Neural cell (in vitro differentiated cells): ENCODE data around the gene CLASP1. TPM values are rescaled to one million over a fixed set of nuclear protein-coding genes. Genes with fewer than 3 reads are reported as not detected.

Source experiments
- H2AFZ ChIP-seq: fragments of 200-600, 300-800 bp; sonication (generic), shearing (Covaris generic); 2 replicates; pipeline ENCODE4 v1.6.0; 2014; ENCODE audit warnings: low read depth, mild to moderate bottlenecking, antibody characterized with exemption, low read length, moderate library complexity
- H3F3A ChIP-seq: fragments of 200-600 bp; shearing (Covaris generic); 2 replicates; pipeline ENCODE4 v1.6.1; 2016; ENCODE audit warnings: mild to moderate bottlenecking, moderate library complexity, mixed read lengths, antibody characterized with exemption, low read length; ENCODE audit not compliant: insufficient read depth, poor library complexity, severe bottlenecking
- H3K27ac ChIP-seq: fragments of 200-600, 300-800 bp; sonication (generic), shearing (Covaris generic); 2 replicates; pipeline ENCODE4 v1.5.1; 2014; ENCODE audit warnings: mild to moderate bottlenecking, low read length, moderate library complexity
- H3K27me3 ChIP-seq: fragments of 300-800, 200-600 bp; sonication (generic), shearing (Covaris generic); 2 replicates; pipeline ENCODE4 v1.6.0; 2014; ENCODE audit warnings: mild to moderate bottlenecking, low read depth, low read length, moderate library complexity; ENCODE audit not compliant: insufficient read depth
- H3K36me3 ChIP-seq: fragments of 300-800, 200-600 bp; sonication (generic), shearing (Covaris generic); 2 replicates; pipeline ENCODE4 v1.5.1; 2014; ENCODE audit warnings: mild to moderate bottlenecking, antibody characterized with exemption, low read length, moderate library complexity; ENCODE audit not compliant: insufficient read depth
- H3K4me2 ChIP-seq: fragments of 300-800, 200-600 bp; sonication (generic), shearing (Covaris generic); 2 replicates; pipeline ENCODE4 v1.6.0; 2014; ENCODE audit warnings: mild to moderate bottlenecking, low read length
- H3K4me3 ChIP-seq: fragments of 300-800, 200-600 bp; sonication (generic), shearing (Covaris generic); 2 replicates; pipeline ENCODE4 v1.5.1; 2014; ENCODE audit warnings: mild to moderate bottlenecking, low read length, moderate library complexity
- H3K79me2 ChIP-seq: fragments of 200-600 bp; shearing (Covaris generic); replicated peaks from 2 replicates; pipeline ENCODE4 v1.6.0; 2014; ENCODE audit warnings: mild to moderate bottlenecking, low read length, moderate library complexity; ENCODE audit not compliant: insufficient read depth
- H3K9ac ChIP-seq: fragments of 300-800, 200-600 bp; sonication (generic), shearing (Covaris generic); 2 replicates; pipeline ENCODE4 v1.6.1; 2016; ENCODE audit warnings: mild to moderate bottlenecking, low read length, mixed read lengths
- H3K9me2 ChIP-seq: fragments of 200-600 bp; shearing (Covaris generic); 2 replicates; pipeline ENCODE4 v1.6.1; 2016; ENCODE audit warnings: mild to moderate bottlenecking, low read length, mixed read lengths; ENCODE audit not compliant: insufficient read depth
- H3K9me3 ChIP-seq: fragments of 200-600, 300-800 bp; sonication (generic), shearing (Covaris generic); 2 replicates; pipeline ENCODE4 v1.6.1; 2016; ENCODE audit warnings: mild to moderate bottlenecking, mixed run types, low read length, moderate library complexity, mixed read lengths
- H4K20me1 ChIP-seq: fragments of 200-600 bp; shearing (Covaris generic); 2 replicates; pipeline ENCODE4 v1.6.1; 2016; ENCODE audit warnings: mild to moderate bottlenecking, mixed run types; ENCODE audit not compliant: insufficient read depth
- EP300 ChIP-seq: fragments of 450-650 bp; conservative IDR thresholded peaks from 2 replicates; pipeline ENCODE4 v1.6.1; 2014; ENCODE audit warnings: antibody characterized with exemption, mild to moderate bottlenecking, moderate library complexity; ENCODE audit not compliant: poor library complexity, severe bottlenecking
- EZH2 ChIP-seq: fragments of 200-600, 300-800 bp; shearing (Covaris generic), sonication (generic); IDR thresholded peaks from 2 replicates; pipeline ENCODE4 v1.6.1; 2014; ENCODE audit warnings: antibody characterized with exemption, low read length, borderline replicate concordance, mild to moderate bottlenecking; ENCODE audit not compliant: insufficient read depth, poor library complexity, severe bottlenecking
- MXI1 ChIP-seq: fragments of 450-650 bp; conservative IDR thresholded peaks from 2 replicates; pipeline ENCODE4 v1.6.1; 2014; ENCODE audit warnings: antibody characterized with exemption, mild to moderate bottlenecking; ENCODE audit not compliant: poor library complexity, severe bottlenecking
- POLR2AphosphoS5 ChIP-seq: IDR thresholded peaks from 2 replicates; pipeline ENCODE4 v1.6.1; 2012
- RAD21 ChIP-seq: fragments of 450-650 bp; conservative IDR thresholded peaks from 2 replicates; pipeline ENCODE4 v1.6.1; 2014; ENCODE audit warnings: antibody characterized with exemption, mild to moderate bottlenecking, moderate library complexity
- SMC3 ChIP-seq: fragments of 450-650 bp; conservative IDR thresholded peaks from 2 replicates; pipeline ENCODE4 v1.6.1; 2014; ENCODE audit warnings: antibody characterized with exemption, mild to moderate bottlenecking, moderate library complexity; ENCODE audit not compliant: poor library complexity
- TAF1 ChIP-seq: IDR thresholded peaks from 2 replicates; pipeline ENCODE4 v1.6.1; 2012; ENCODE audit warnings: low read depth
- polyA plus RNA-seq: library from polyadenylated mRNA; depleted of rRNA; stranded (reverse); fragments of >200 nt; gene quantifications from 2 replicates; pipeline ENCODE4 v1.2.3, GENCODE V29; 2014
- TF ChIP-seq, protein P1 (sequence below): IDR thresholded peaks from 2 replicates; pipeline ENCODE4 v1.6.1; 2012; ENCODE audit warnings: borderline replicate concordance
- TF ChIP-seq, protein P2 (sequence below): fragments of 450-650 bp; IDR thresholded peaks from 2 replicates; pipeline ENCODE4 v1.5.1; 2014; ENCODE audit warnings: antibody characterized with exemption, mild to moderate bottlenecking, moderate library complexity; ENCODE audit not compliant: poor library complexity, severe bottlenecking

CLASP1 gene
- polyA plus RNA-seq, 1 donor from 2014 or later, result 41.3 TPM

DNA sequence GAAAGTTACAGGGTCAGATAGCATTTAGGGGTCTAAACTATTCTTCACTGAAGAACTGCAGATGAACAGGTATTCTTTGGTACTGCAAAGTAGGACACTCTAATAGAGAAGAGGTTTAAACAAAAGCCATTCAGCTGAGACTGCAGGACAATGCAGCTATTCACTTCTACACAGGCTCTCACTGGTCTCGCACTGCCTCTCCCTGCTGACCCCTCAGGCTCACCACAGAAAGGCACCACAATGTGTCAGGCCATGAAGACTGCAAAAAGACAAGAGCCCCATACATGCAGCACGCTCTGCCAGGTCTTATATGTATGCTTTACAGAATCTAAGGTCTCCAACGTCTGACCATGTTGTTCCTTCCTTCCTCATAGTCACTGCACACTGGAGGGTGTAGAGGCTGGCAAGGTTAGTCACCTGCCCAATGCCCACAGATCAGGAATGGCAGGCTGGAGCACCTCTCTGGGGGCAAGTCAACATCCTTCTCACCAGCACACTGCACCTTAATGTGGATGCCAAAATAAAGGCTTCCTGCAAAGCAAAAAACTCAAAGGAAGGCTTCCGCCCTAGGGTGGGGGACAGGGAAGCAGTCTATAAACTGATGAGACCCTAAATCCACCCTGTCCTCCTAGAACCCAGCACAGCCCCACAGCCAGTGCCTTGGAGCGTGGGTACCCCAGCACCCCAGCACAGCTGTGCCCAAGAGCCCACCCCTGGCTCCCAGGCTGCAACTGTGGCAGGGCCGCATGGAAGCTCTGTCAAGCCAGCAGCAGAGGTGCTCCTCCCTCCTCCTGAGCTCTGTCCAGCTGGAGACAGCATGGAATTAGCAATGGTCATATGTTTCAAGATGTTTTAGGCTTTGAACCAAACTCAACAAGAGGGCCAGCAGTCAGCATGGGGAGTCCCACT, 129.3 kb downstream of the CLASP1 start:
- Histone ChIP-seq H3K36me3 (peaks cover 14% of the 10 kb centered on the region), H3K27ac (no peak overlapping the region), H3K9me2 (no peaks in the 10 kb centered on the region), H3K27me3 (no peaks in the 10 kb centered on the region), H3K4me3 (no peak overlapping the region), H3K9me3 (no peaks in the 10 kb centered on the region), H2AFZ (no peak overlapping the region), H3K79me2 (peaks cover 6% of the 10 kb centered on the region), H4K20me1 (no peaks in the 10 kb centered on the region), H3K4me2 (no peak overlapping the region), H3K9ac (no peak overlapping the region), H3F3A (no peaks in the 10 kb centered on the region)
- TF ChIP-seq, protein P1, sequence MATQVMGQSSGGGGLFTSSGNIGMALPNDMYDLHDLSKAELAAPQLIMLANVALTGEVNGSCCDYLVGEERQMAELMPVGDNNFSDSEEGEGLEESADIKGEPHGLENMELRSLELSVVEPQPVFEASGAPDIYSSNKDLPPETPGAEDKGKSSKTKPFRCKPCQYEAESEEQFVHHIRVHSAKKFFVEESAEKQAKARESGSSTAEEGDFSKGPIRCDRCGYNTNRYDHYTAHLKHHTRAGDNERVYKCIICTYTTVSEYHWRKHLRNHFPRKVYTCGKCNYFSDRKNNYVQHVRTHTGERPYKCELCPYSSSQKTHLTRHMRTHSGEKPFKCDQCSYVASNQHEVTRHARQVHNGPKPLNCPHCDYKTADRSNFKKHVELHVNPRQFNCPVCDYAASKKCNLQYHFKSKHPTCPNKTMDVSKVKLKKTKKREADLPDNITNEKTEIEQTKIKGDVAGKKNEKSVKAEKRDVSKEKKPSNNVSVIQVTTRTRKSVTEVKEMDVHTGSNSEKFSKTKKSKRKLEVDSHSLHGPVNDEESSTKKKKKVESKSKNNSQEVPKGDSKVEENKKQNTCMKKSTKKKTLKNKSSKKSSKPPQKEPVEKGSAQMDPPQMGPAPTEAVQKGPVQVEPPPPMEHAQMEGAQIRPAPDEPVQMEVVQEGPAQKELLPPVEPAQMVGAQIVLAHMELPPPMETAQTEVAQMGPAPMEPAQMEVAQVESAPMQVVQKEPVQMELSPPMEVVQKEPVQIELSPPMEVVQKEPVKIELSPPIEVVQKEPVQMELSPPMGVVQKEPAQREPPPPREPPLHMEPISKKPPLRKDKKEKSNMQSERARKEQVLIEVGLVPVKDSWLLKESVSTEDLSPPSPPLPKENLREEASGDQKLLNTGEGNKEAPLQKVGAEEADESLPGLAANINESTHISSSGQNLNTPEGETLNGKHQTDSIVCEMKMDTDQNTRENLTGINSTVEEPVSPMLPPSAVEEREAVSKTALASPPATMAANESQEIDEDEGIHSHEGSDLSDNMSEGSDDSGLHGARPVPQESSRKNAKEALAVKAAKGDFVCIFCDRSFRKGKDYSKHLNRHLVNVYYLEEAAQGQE, result no peak
- TF ChIP-seq SMC3 (no peak), EZH2 (no peak), MXI1 (no peak), RAD21 (no peak), EP300 (no peak), POLR2AphosphoS5 (no peak), TAF1 (no peak)
- TF ChIP-seq, protein P2, sequence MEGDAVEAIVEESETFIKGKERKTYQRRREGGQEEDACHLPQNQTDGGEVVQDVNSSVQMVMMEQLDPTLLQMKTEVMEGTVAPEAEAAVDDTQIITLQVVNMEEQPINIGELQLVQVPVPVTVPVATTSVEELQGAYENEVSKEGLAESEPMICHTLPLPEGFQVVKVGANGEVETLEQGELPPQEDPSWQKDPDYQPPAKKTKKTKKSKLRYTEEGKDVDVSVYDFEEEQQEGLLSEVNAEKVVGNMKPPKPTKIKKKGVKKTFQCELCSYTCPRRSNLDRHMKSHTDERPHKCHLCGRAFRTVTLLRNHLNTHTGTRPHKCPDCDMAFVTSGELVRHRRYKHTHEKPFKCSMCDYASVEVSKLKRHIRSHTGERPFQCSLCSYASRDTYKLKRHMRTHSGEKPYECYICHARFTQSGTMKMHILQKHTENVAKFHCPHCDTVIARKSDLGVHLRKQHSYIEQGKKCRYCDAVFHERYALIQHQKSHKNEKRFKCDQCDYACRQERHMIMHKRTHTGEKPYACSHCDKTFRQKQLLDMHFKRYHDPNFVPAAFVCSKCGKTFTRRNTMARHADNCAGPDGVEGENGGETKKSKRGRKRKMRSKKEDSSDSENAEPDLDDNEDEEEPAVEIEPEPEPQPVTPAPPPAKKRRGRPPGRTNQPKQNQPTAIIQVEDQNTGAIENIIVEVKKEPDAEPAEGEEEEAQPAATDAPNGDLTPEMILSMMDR, result no peak

DNA sequence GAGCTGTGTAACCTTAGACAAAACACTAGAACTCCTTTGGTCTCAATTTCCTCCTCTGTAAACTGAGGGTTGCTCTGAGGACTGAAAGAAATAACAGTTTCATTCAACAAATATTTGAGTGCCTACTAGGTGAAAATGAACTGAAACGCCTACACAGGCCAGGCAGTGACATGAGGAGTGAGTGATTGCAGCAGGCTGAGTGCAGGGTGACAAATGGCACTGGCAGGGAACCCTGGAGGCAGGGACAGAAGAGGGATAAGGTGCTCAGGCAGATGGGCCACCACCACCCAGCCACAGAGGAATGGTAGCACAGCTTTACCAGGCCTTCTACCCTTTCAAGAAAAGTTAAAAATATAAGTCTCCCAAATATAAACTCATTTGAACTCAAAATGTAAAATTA, 130.1 kb downstream of the CLASP1 start:
- H3K79me2 ChIP-seq, result peaks cover 6% of the 10 kb centered on the region
- no peaks in the 10 kb centered on the region for H3K9me3 ChIP-seq
- H2AFZ ChIP-seq, result no peak overlapping the region
- H3K9ac ChIP-seq, result no peak overlapping the region
- peaks cover 14% of the 10 kb centered on the region for H3K36me3 ChIP-seq
- no peaks in the 10 kb centered on the region for H3F3A ChIP-seq
- no peak overlapping the region for H3K27ac ChIP-seq
- no peaks in the 10 kb centered on the region for H3K9me2 ChIP-seq
- H4K20me1 ChIP-seq, result no peaks in the 10 kb centered on the region
- no peaks in the 10 kb centered on the region for H3K27me3 ChIP-seq
- TF ChIP-seq SMC3 (no peak), EP300 (no peak), RAD21 (no peak), MXI1 (no peak), EZH2 (no peak), TAF1 (no peak), POLR2AphosphoS5 (no peak)
- TF ChIP-seq, protein P1, result no peak
- TF ChIP-seq, protein P2, result no peak
- H3K4me3 ChIP-seq, result no peak overlapping the region
- no peak overlapping the region for H3K4me2 ChIP-seq
